Fibroblast of lung (primary cell): Measurements from ENCODE around the gene CDO1. TPM values are rescaled to one million over a fixed set of nuclear protein-coding genes. Genes with fewer than 3 reads are reported as not detected.

Experiments used
- DNase-seq, 2 donors: peaks; one replicate each; pipeline versions ENCODE4 v3.0.0 to v3.0.0-alpha.2; 2010; ENCODE audit warnings: low read depth in 2 of 2
- H2AFZ ChIP-seq: 2 replicates; pipeline ENCODE4 v1.5.1; 2012; ENCODE audit warnings: low read length, control low read depth, inconsistent platforms
- H3K27ac ChIP-seq: 2 replicates; pipeline ENCODE4 v1.5.1; 2011; ENCODE audit warnings: low read length, control low read depth; ENCODE audit not compliant: insufficient read depth
- H3K27me3 ChIP-seq: 2 replicates; pipeline ENCODE4 v1.5.1; 2011; ENCODE audit warnings: mild to moderate bottlenecking, low read length; ENCODE audit not compliant: control insufficient read depth, insufficient read depth
- H3K36me3 ChIP-seq: 2 replicates; pipeline ENCODE4 v1.5.1; 2011; ENCODE audit warnings: low read length; ENCODE audit not compliant: control insufficient read depth, insufficient read depth
- H3K4me1 ChIP-seq: 2 replicates; pipeline ENCODE4 v1.5.1; 2011; ENCODE audit warnings: low read length; ENCODE audit not compliant: control insufficient read depth, insufficient read depth; ENCODE audit errors: extremely low read depth
- H3K4me2 ChIP-seq: 2 replicates; pipeline ENCODE4 v1.5.1; 2011; ENCODE audit warnings: low read length, control low read depth; ENCODE audit not compliant: insufficient read depth; ENCODE audit errors: extremely low read depth
- H3K4me3 ChIP-seq, 4 experiments: fragments of 200-600 bp in 1 of 4; sonication (generic) in 1 of 4; replicated peaks in 1 of 4; 2 replicates each; pipeline ENCODE4 v1.5.1; 2011 to 2016; ENCODE audit warnings: low read length in 4 of 4, low read depth in 3 of 4, mild to moderate bottlenecking in 3 of 4, control low read depth in 2 of 4, inconsistent platforms in 1 of 4, mixed read lengths in 1 of 4; ENCODE audit not compliant: insufficient read depth in 1 of 4; ENCODE audit errors: control extremely low read depth in 1 of 4
- H3K79me2 ChIP-seq: 2 replicates; pipeline ENCODE4 v1.5.1; 2012; ENCODE audit warnings: mild to moderate bottlenecking, low read length, inconsistent platforms; ENCODE audit not compliant: control insufficient read depth, insufficient read depth
- H3K9ac ChIP-seq: 2 replicates; pipeline ENCODE4 v1.5.1; 2011; ENCODE audit warnings: mild to moderate bottlenecking, low read length, control low read depth; ENCODE audit not compliant: insufficient read depth
- H3K9me3 ChIP-seq: 2 replicates; pipeline ENCODE4 v1.5.1; 2012; ENCODE audit warnings: low read depth, low read length; ENCODE audit not compliant: control insufficient read depth, insufficient read depth
- H4K20me1 ChIP-seq: 2 replicates; pipeline ENCODE4 v1.5.1; 2011; ENCODE audit warnings: low read length; ENCODE audit not compliant: control insufficient read depth, insufficient read depth; ENCODE audit errors: extremely low read depth
- EZH2 ChIP-seq: IDR thresholded peaks from 2 replicates; pipeline ENCODE4 v1.5.1; 2012; ENCODE audit warnings: low read length, control low read depth, mild to moderate bottlenecking; ENCODE audit errors: missing control alignments
- polyA plus RNA-seq, 2 donors: library from polyadenylated mRNA; depleted of rRNA in 1 of 2; stranded (reverse) in 1 of 2; unstranded in 1 of 2; fragments of >200 nt; gene quantifications; 2 replicates each; pipeline ENCODE4 v1.2.1, GENCODE V29; 2011 to 2012; ENCODE audit warnings: missing spikeins in 1 of 2
- total RNA-seq: library from RNA; depleted of rRNA; stranded (reverse); fragments of >200 nt; gene quantifications from 2 replicates; pipeline ENCODE4 v1.2.1, GENCODE V29; 2014
- TF ChIP-seq, protein P1 (sequence below), 2 donors: IDR thresholded peaks in 1 of 2; conservative IDR thresholded peaks in 1 of 2; 1 replicate in 1 of 2; 2 replicates in 1 of 2; pipeline ENCODE4 v1.5.1; 2011 to 2012; ENCODE audit warnings: low read length in 2 of 2, control low read depth in 1 of 2, inconsistent platforms in 1 of 2, low read depth in 1 of 2, mild to moderate bottlenecking in 1 of 2

The CDO1 gene
- total and polyA plus RNA-seq, 2 donors (not counting 1 experiment from before 2014, with no cell fraction given) = 0.85 to 6.9 TPM

DNA sequence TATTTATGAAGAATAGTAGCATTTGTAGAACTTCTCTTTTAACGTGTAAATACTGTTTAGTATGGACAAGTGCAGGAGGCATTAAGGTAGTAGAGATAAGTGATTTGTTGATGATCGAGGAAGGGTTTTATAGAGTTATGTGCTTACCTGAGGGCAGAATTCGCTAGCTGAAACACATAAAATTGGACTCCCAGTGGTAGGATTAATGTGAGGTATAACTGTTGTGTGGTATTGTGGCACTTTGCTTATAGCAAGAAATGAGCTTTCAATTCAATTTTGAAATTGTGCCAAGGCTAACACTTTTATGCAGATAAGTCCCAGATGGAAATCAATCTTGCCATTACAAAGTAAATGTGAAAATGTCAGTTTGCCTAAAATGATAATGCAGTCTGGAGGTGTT is 26.5 kb upstream of the CDO1 start:
- H4K20me1 ChIP-seq = peaks cover 2% of the 10 kb centered on the region
- H2AFZ ChIP-seq = no peak overlapping the region
- no peaks in the 10 kb centered on the region for H3K36me3 ChIP-seq
- H3K9me3 ChIP-seq = no peaks in the 10 kb centered on the region
- peak overlapping the region; percentile 61 for H3K4me2 ChIP-seq
- TF ChIP-seq, protein P1, sequence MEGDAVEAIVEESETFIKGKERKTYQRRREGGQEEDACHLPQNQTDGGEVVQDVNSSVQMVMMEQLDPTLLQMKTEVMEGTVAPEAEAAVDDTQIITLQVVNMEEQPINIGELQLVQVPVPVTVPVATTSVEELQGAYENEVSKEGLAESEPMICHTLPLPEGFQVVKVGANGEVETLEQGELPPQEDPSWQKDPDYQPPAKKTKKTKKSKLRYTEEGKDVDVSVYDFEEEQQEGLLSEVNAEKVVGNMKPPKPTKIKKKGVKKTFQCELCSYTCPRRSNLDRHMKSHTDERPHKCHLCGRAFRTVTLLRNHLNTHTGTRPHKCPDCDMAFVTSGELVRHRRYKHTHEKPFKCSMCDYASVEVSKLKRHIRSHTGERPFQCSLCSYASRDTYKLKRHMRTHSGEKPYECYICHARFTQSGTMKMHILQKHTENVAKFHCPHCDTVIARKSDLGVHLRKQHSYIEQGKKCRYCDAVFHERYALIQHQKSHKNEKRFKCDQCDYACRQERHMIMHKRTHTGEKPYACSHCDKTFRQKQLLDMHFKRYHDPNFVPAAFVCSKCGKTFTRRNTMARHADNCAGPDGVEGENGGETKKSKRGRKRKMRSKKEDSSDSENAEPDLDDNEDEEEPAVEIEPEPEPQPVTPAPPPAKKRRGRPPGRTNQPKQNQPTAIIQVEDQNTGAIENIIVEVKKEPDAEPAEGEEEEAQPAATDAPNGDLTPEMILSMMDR (conservative IDR thresholded peaks at IDR 0.05 in 1 of 2, IDR thresholded peaks at IDR 0.05 in 1 of 2; ENCODE audit: low read depth in 1 of 2, low read length in 2 of 2) = no peak
- no peak for TF ChIP-seq EZH2
- no peak overlapping the region for H3K9ac ChIP-seq
- no peaks in the 10 kb centered on the region for H3K27me3 ChIP-seq
- H3K27ac ChIP-seq = no peak overlapping the region
- peak in 1 of 2 donors; percentile 11 for DNase-seq
- peaks cover 77% of the 10 kb centered on the region for H3K79me2 ChIP-seq
- H3K4me3 ChIP-seq = peak overlapping the region; percentile 75 to 95 (median 87)
- peaks cover 7% of the 10 kb centered on the region for H3K4me1 ChIP-seq

DNA sequence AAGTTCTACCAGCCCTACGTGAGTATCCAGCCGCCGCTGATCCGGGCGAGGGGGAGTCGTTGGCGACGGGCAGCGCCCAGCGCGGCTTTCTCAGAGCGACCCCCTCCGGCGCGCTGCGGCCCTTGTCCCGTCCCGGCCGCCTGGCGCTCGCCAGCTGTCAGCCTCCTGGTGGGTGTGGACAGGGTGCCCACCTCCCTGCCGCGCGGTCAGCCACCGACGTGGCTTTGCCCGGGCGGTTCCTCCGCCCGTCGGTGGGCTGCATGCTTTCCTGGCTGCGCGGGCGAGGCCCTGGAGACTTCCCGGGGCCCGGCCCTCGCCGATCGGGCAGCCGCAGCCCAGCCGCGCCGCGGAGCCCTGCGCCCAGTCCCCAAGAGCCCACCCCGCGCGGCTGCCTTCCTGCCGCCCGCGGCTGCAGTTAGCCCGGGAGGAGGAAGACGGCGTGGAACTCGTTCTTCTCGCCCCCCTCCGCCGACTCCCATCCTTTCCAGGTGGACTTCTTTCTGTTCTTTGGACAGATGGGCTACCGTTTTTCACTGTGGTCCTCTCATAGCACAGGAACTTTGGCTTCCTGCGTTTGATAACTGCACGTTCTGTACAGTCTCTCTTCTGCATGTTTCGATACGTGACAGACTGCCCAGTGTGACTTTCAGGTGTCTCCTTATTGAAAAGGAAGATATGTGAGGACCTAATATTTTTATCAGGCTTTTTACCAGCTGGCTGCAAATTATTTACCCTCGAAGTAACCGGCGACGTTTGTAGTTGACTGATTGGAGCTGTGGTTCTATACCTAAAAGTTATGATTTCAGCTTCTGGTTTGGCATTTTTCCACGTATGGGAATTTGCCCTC is 25.9 kb upstream of the CDO1 start:
- Histone ChIP-seq H3K4me1 (peaks cover 7% of the 10 kb centered on the region), H3K79me2 (peaks cover 81% of the 10 kb centered on the region), H3K4me2 (peak overlapping the region; percentile 61), H3K9ac (peak overlapping the region; percentile 89), H3K27ac (peak overlapping the region; percentile 97), H4K20me1 (peaks cover 2% of the 10 kb centered on the region), H3K27me3 (no peaks in the 10 kb centered on the region), H3K4me3 (peak overlapping the region; percentile 75 to 95 (median 87)), H2AFZ (peak overlapping the region; percentile 74), H3K9me3 (no peaks in the 10 kb centered on the region), H3K36me3 (no peaks in the 10 kb centered on the region)
- TF ChIP-seq, protein P1 (conservative IDR thresholded peaks at IDR 0.05 in 1 of 2, IDR thresholded peaks at IDR 0.05 in 1 of 2; ENCODE audit: low read depth in 1 of 2, low read length in 2 of 2) = peak in 1 of 2 donors; percentile 11
- no peak for TF ChIP-seq EZH2
- peak in 1 of 2 donors; percentile 57 for DNase-seq

DNA sequence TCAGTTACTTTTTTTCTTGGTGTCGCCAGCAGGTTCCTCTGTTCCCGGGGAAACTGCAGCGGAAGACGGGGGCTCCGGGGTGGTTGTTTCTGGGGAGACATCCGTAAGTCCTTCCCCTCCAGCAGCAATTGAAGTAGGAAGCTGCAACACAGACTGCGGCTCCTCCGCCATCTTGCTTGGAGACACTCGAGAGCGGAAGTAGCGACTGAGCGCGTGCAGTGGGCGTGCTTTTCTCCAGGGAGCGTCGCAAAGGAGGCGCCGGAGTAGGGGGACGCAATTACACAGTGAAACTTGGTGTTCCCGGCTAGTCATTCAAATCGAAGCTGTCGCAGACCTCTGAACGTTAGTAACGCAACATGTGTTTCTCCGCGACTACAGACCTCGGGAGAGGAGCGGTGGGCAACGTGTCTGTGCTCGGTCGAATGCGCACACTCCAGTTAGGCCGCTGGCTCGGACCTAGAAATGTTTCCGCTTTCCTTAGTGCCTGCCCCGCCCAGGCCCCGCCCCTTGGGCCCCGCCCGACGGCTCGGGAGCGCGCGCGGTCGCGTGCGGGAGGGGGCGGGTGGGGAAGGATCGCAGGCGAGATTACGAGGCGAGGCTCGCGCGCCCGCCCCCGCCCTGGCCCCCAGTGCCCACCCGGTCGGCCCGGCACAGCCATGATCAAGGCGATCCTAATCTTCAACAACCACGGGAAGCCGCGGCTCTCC is 25.1 kb upstream of the CDO1 start, which contains the start of the genes AP3S1 and ATG12:
Gene AP3S1 (plus strand): TSS at position 554 of the 707 bp plus-strand sequence. CDS start 103 bp downstream, at position 657.
Gene ATG12 (minus strand): TSS at position 184 of the 707 bp plus-strand sequence. CDS start 13 bp downstream, at position 171.
- peak within 1 kb of the TSS; percentile 89 for H3K9ac ChIP-seq
- H3K27ac ChIP-seq = peak within 1 kb of the TSS; percentile 97
- H2AFZ ChIP-seq = peak within 1 kb of the TSS; percentile 100
- H3K27me3 ChIP-seq = no peaks in the 10 kb centered on the region
- no peaks in the 10 kb centered on the region for H3K36me3 ChIP-seq
- H3K4me2 ChIP-seq = peak within 1 kb of the TSS; percentile 96
- H4K20me1 ChIP-seq = peaks cover 2% of the 10 kb centered on the region
- H3K4me1 ChIP-seq = peaks cover 7% of the 10 kb centered on the region
- H3K79me2 ChIP-seq = peaks cover 81% of the 10 kb centered on the region
- TF ChIP-seq EZH2 = no peak
- TF ChIP-seq, protein P1 (conservative IDR thresholded peaks at IDR 0.05 in 1 of 2, IDR thresholded peaks at IDR 0.05 in 1 of 2; ENCODE audit: low read depth in 1 of 2, low read length in 2 of 2) = no peak
- no peaks in the 10 kb centered on the region for H3K9me3 ChIP-seq
- H3K4me3 ChIP-seq = peak within 1 kb of the TSS; percentile 75 to 95 (median 90)
- peak; percentile 93 to 94 for DNase-seq
